ENCODE results near the gene CCDC70.

Gene CCDC70

DNA sequence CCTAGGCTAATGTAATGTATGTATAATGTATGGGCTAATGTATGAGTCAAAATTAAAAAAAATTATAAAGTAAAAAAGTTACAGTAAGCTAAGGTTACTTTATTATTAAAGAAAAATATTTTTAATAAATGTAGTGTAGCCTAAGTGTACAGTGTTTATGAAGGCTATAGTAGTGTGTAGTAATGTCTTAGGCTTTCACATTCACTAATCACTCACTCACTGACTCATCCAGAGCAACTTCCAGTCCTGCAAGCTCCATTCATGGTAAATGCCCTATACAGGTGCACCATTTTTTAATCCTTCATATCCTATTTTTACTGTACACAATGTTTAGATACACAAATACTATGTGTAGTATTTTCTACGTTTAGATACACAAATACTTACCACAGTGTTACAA lies 15.0 kb upstream of the CCDC70 start:
- no peak for TF ChIP-seq ZNF473 (tag by site-specific recombination; IDR thresholded peaks at IDR 0.05)
- TF ChIP-seq ZNF792 (tag by site-specific recombination; IDR thresholded peaks at IDR 0.05), result no peak
- no peak for TF ChIP-seq ZNF791 (tag by site-specific recombination; IDR thresholded peaks at IDR 0.05)
- TF ChIP-seq ZNF843 (tag by site-specific recombination; IDR thresholded peaks at IDR 0.05), result no peak
- no peak for TF ChIP-seq ZNF394 (tag by site-specific recombination; IDR thresholded peaks at IDR 0.05; ENCODE audit: borderline replicate concordance)
- TF ChIP-seq, protein P1, sequence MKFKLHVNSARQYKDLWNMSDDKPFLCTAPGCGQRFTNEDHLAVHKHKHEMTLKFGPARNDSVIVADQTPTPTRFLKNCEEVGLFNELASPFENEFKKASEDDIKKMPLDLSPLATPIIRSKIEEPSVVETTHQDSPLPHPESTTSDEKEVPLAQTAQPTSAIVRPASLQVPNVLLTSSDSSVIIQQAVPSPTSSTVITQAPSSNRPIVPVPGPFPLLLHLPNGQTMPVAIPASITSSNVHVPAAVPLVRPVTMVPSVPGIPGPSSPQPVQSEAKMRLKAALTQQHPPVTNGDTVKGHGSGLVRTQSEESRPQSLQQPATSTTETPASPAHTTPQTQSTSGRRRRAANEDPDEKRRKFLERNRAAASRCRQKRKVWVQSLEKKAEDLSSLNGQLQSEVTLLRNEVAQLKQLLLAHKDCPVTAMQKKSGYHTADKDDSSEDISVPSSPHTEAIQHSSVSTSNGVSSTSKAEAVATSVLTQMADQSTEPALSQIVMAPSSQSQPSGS (tag by site-specific recombination; IDR thresholded peaks at IDR 0.05; ENCODE audit: low read depth), result no peak
- TF ChIP-seq, protein P2, sequence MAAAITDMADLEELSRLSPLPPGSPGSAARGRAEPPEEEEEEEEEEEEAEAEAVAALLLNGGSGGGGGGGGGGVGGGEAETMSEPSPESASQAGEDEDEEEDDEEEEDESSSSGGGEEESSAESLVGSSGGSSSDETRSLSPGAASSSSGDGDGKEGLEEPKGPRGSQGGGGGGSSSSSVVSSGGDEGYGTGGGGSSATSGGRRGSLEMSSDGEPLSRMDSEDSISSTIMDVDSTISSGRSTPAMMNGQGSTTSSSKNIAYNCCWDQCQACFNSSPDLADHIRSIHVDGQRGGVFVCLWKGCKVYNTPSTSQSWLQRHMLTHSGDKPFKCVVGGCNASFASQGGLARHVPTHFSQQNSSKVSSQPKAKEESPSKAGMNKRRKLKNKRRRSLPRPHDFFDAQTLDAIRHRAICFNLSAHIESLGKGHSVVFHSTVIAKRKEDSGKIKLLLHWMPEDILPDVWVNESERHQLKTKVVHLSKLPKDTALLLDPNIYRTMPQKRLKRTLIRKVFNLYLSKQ (tag by site-specific recombination; IDR thresholded peaks at IDR 0.05; ENCODE audit: borderline replicate concordance), result no peak
- TF ChIP-seq, protein P3, sequence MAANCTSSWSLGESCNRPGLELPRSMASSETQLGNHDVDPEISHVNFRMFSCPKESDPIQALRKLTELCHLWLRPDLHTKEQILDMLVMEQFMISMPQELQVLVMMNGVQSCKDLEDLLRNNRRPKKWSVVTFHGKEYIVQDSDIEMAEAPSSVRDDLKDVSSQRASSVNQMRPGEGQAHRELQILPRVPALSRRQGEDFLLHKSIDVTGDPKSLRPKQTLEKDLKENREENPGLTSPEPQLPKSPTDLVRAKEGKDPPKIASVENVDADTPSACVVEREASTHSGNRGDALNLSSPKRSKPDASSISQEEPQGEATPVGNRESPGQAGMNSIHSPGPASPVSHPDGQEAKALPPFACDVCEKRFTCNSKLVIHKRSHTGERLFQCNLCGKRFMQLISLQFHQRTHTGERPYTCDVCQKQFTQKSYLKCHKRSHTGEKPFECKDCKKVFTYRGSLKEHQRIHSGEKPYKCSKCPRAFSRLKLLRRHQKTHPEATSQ (tag by site-specific recombination; IDR thresholded peaks at IDR 0.05), result no peak
- TF ChIP-seq ZNF24 (tag by site-specific recombination; IDR thresholded peaks at IDR 0.05), result no peak
- TF ChIP-seq ZNF701 (tag by site-specific recombination; IDR thresholded peaks at IDR 0.05), result no peak
- no peak for TF ChIP-seq ZNF610 (tag by site-specific recombination; IDR thresholded peaks at IDR 0.05; ENCODE audit: borderline replicate concordance)
- TF ChIP-seq ZNF175 (tag by site-specific recombination; IDR thresholded peaks at IDR 0.05), result no peak
- no peaks in the 10 kb centered on the region for H3K36me3 ChIP-seq (ENCODE audit: control insufficient read depth in 2 of 2, insufficient read depth in 1 of 2, low read length in 2 of 2)
- no peak overlapping the region for H3K27ac ChIP-seq (ENCODE audit: extremely low read depth, low read depth, low read length)
- CTCF ChIA-PET, result interaction anchor here (0.6 to 1.6 kb wide), 3 partner anchors 31 to 525 kb away, joined by 3 to 5 read pairs (median 3); no protein-coding TSS in a partner anchor
- no peaks in the 10 kb centered on the region for H3K9me3 ChIP-seq (ENCODE audit: control insufficient read depth, insufficient read depth, low read depth, low read length)
- H3K4me3 ChIP-seq (ENCODE audit: low read depth, low read length), result no peak overlapping the region
- POLR2A ChIA-PET, result interaction anchor here (0.6 kb wide), 1 partner anchor 418 kb away, joined by 5 read pairs; no protein-coding TSS in a partner anchor
- no peaks in the 10 kb centered on the region for H3K4me1 ChIP-seq (ENCODE audit: control insufficient read depth, insufficient read depth, low read length)

DNA sequence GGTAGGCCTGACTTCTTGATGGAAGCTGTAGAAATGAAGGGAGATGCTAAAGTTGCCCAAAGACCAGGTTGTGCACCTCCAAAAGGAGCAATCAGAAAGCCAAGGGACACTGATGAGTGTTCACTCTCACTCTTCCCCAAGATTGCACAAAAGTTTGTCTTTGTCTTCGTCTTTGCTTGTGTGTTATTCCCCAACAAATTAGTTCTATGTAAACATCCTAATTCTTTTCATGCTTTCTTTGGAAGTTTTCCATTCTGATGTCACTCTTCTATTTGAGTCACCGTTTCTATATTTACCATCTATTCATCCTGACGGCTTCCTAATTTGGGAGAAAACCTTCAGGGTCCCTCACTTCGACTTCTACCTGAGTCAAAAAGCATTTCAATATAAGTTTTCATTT lies 13.1 kb upstream of the CCDC70 start:
- Histone ChIP-seq H3K4me3 (ENCODE audit: low read depth, low read length) (no peak overlapping the region), H3K36me3 (ENCODE audit: control insufficient read depth in 2 of 2, insufficient read depth in 1 of 2, low read length in 2 of 2) (no peaks in the 10 kb centered on the region), H3K4me1 (ENCODE audit: control insufficient read depth, insufficient read depth, low read length) (no peaks in the 10 kb centered on the region), H3K9me3 (ENCODE audit: control insufficient read depth, insufficient read depth, low read depth, low read length) (no peaks in the 10 kb centered on the region), H3K27ac (ENCODE audit: extremely low read depth, low read depth, low read length) (no peak overlapping the region)
- ChIA-PET CTCF (interaction anchor here (0.6 to 2.3 kb wide), 7 partner anchors 11 to 1107 kb away, joined by 3 to 8 read pairs (median 4); no protein-coding TSS in a partner anchor), POLR2A (interaction anchor here (1.0 kb wide), 1 partner anchor 395 kb away, joined by 3 read pairs; no protein-coding TSS in a partner anchor)
- TF ChIP-seq HOXA7 (CRISPR knock-in tag; IDR thresholded peaks at IDR 0.05; ENCODE audit: borderline replicate concordance) (no peak), ZNF10 (tag by site-specific recombination; IDR thresholded peaks at IDR 0.05) (0 out of 2 replicates have a peak, but pooled peaks have one; percentile 51), PRDM1 (tag by site-specific recombination; IDR thresholded peaks at IDR 0.05) (0 out of 2 replicates have a peak, but pooled peaks have one; percentile 8), ZNF785 (tag by site-specific recombination; IDR thresholded peaks at IDR 0.05) (no peak), ZNF354C (tag by site-specific recombination; IDR thresholded peaks at IDR 0.05; ENCODE audit: borderline replicate concordance, low read depth) (no peak), ZNF571 (tag by site-specific recombination; IDR thresholded peaks at IDR 0.05) (no peak), ZNF174 (tag by site-specific recombination; IDR thresholded peaks at IDR 0.05) (no peak), ZNF843 (tag by site-specific recombination; IDR thresholded peaks at IDR 0.05) (0 out of 2 replicates have a peak, but pooled peaks have one; percentile 36), ZNF23 (tag by site-specific recombination; IDR thresholded peaks at IDR 0.05; ENCODE audit: borderline replicate concordance) (no peak), TCF7L2 (IDR thresholded peaks at IDR 0.05; ENCODE audit: borderline replicate concordance, low read depth, low read length) (no peak), ZNF221 (tag by site-specific recombination; IDR thresholded peaks at IDR 0.05; ENCODE audit: borderline replicate concordance) (no peak), ZNF792 (tag by site-specific recombination; IDR thresholded peaks at IDR 0.05) (no peak)
- TF ChIP-seq, protein P4, sequence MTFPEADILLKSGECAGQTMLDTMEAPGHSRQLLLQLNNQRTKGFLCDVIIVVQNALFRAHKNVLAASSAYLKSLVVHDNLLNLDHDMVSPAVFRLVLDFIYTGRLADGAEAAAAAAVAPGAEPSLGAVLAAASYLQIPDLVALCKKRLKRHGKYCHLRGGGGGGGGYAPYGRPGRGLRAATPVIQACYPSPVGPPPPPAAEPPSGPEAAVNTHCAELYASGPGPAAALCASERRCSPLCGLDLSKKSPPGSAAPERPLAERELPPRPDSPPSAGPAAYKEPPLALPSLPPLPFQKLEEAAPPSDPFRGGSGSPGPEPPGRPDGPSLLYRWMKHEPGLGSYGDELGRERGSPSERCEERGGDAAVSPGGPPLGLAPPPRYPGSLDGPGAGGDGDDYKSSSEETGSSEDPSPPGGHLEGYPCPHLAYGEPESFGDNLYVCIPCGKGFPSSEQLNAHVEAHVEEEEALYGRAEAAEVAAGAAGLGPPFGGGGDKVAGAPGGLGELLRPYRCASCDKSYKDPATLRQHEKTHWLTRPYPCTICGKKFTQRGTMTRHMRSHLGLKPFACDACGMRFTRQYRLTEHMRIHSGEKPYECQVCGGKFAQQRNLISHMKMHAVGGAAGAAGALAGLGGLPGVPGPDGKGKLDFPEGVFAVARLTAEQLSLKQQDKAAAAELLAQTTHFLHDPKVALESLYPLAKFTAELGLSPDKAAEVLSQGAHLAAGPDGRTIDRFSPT (tag by site-specific recombination; IDR thresholded peaks at IDR 0.05), result peak; percentile 54
- TF ChIP-seq, protein P5, sequence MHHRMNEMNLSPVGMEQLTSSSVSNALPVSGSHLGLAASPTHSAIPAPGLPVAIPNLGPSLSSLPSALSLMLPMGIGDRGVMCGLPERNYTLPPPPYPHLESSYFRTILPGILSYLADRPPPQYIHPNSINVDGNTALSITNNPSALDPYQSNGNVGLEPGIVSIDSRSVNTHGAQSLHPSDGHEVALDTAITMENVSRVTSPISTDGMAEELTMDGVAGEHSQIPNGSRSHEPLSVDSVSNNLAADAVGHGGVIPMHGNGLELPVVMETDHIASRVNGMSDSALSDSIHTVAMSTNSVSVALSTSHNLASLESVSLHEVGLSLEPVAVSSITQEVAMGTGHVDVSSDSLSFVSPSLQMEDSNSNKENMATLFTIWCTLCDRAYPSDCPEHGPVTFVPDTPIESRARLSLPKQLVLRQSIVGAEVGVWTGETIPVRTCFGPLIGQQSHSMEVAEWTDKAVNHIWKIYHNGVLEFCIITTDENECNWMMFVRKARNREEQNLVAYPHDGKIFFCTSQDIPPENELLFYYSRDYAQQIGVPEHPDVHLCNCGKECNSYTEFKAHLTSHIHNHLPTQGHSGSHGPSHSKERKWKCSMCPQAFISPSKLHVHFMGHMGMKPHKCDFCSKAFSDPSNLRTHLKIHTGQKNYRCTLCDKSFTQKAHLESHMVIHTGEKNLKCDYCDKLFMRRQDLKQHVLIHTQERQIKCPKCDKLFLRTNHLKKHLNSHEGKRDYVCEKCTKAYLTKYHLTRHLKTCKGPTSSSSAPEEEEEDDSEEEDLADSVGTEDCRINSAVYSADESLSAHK (tag by site-specific recombination; IDR thresholded peaks at IDR 0.05), result no peak

Measured in HEK293 (cell line).